ENCODE data around the gene NDUFA13.

DNA sequence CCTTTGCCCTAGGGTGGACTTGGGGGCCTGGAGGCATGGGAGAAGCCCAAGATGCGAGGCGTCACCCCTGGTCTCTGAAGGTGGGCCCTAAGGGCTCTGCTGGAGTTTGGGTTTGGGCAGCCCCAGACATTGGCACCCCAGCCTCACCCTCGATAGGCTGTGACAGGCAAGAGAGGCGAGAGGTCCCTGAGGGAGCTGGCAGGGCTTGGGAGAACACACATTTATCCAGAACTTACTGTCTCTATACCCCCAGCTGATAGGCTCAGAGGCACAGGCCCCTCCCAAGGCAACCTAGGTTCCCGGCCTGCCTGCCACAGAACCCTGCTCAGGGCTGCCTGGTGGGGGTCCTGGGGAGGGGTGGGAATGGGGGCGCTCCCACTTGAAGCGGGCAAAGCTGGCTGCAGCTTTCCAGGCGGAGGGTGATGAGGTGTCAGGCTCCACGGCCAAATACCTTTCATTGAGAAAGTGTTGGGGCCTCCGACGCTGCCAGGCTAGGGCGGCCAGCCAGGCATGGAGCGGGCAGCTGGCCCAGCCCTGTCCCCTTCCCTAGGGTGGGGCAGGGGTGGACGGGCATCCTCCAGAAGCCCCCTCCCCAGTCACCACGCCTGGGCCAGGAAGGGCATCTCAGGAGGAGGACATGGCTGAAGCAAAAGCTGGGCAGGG lies 31.8 kb downstream of the NDUFA13 start:
- no peak for TF ChIP-seq CTCF (IDR thresholded peaks at IDR 0.05)
- TF ChIP-seq POLR2AphosphoS5 (IDR thresholded peaks at IDR 0.05): no peak
- no peak for TF ChIP-seq POLR2A (IDR thresholded peaks at IDR 0.05)
